Neural cell (in vitro differentiated cells): ENCODE data around the gene MGST3. TPM values are rescaled to one million over a fixed set of nuclear protein-coding genes. Genes with fewer than 3 reads are reported as not detected.

Experiments
- H2AFZ ChIP-seq: fragments of 200-600, 300-800 bp; sonication (generic), shearing (Covaris generic); 2 replicates; pipeline ENCODE4 v1.6.0; 2014; ENCODE audit warnings: low read depth, mild to moderate bottlenecking, antibody characterized with exemption, low read length, moderate library complexity
- H3F3A ChIP-seq: fragments of 200-600 bp; shearing (Covaris generic); 2 replicates; pipeline ENCODE4 v1.6.1; 2016; ENCODE audit warnings: mild to moderate bottlenecking, moderate library complexity, mixed read lengths, antibody characterized with exemption, low read length; ENCODE audit not compliant: insufficient read depth, poor library complexity, severe bottlenecking
- H3K27ac ChIP-seq: fragments of 200-600, 300-800 bp; sonication (generic), shearing (Covaris generic); 2 replicates; pipeline ENCODE4 v1.5.1; 2014; ENCODE audit warnings: mild to moderate bottlenecking, low read length, moderate library complexity
- H3K27me3 ChIP-seq: fragments of 300-800, 200-600 bp; sonication (generic), shearing (Covaris generic); 2 replicates; pipeline ENCODE4 v1.6.0; 2014; ENCODE audit warnings: mild to moderate bottlenecking, low read depth, low read length, moderate library complexity; ENCODE audit not compliant: insufficient read depth
- H3K36me3 ChIP-seq: fragments of 300-800, 200-600 bp; sonication (generic), shearing (Covaris generic); 2 replicates; pipeline ENCODE4 v1.5.1; 2014; ENCODE audit warnings: mild to moderate bottlenecking, antibody characterized with exemption, low read length, moderate library complexity; ENCODE audit not compliant: insufficient read depth
- H3K4me2 ChIP-seq: fragments of 300-800, 200-600 bp; sonication (generic), shearing (Covaris generic); 2 replicates; pipeline ENCODE4 v1.6.0; 2014; ENCODE audit warnings: mild to moderate bottlenecking, low read length
- H3K4me3 ChIP-seq: fragments of 300-800, 200-600 bp; sonication (generic), shearing (Covaris generic); 2 replicates; pipeline ENCODE4 v1.5.1; 2014; ENCODE audit warnings: mild to moderate bottlenecking, low read length, moderate library complexity
- H3K79me2 ChIP-seq: fragments of 200-600 bp; shearing (Covaris generic); replicated peaks from 2 replicates; pipeline ENCODE4 v1.6.0; 2014; ENCODE audit warnings: mild to moderate bottlenecking, low read length, moderate library complexity; ENCODE audit not compliant: insufficient read depth
- H3K9ac ChIP-seq: fragments of 300-800, 200-600 bp; sonication (generic), shearing (Covaris generic); 2 replicates; pipeline ENCODE4 v1.6.1; 2016; ENCODE audit warnings: mild to moderate bottlenecking, low read length, mixed read lengths
- H3K9me2 ChIP-seq: fragments of 200-600 bp; shearing (Covaris generic); 2 replicates; pipeline ENCODE4 v1.6.1; 2016; ENCODE audit warnings: mild to moderate bottlenecking, low read length, mixed read lengths; ENCODE audit not compliant: insufficient read depth
- H3K9me3 ChIP-seq: fragments of 200-600, 300-800 bp; sonication (generic), shearing (Covaris generic); 2 replicates; pipeline ENCODE4 v1.6.1; 2016; ENCODE audit warnings: mild to moderate bottlenecking, mixed run types, low read length, moderate library complexity, mixed read lengths
- H4K20me1 ChIP-seq: fragments of 200-600 bp; shearing (Covaris generic); 2 replicates; pipeline ENCODE4 v1.6.1; 2016; ENCODE audit warnings: mild to moderate bottlenecking, mixed run types; ENCODE audit not compliant: insufficient read depth
- EP300 ChIP-seq: fragments of 450-650 bp; conservative IDR thresholded peaks from 2 replicates; pipeline ENCODE4 v1.6.1; 2014; ENCODE audit warnings: antibody characterized with exemption, mild to moderate bottlenecking, moderate library complexity; ENCODE audit not compliant: poor library complexity, severe bottlenecking
- EZH2 ChIP-seq: fragments of 200-600, 300-800 bp; shearing (Covaris generic), sonication (generic); IDR thresholded peaks from 2 replicates; pipeline ENCODE4 v1.6.1; 2014; ENCODE audit warnings: antibody characterized with exemption, low read length, borderline replicate concordance, mild to moderate bottlenecking; ENCODE audit not compliant: insufficient read depth, poor library complexity, severe bottlenecking
- MXI1 ChIP-seq: fragments of 450-650 bp; conservative IDR thresholded peaks from 2 replicates; pipeline ENCODE4 v1.6.1; 2014; ENCODE audit warnings: antibody characterized with exemption, mild to moderate bottlenecking; ENCODE audit not compliant: poor library complexity, severe bottlenecking
- POLR2AphosphoS5 ChIP-seq: IDR thresholded peaks from 2 replicates; pipeline ENCODE4 v1.6.1; 2012
- RAD21 ChIP-seq: fragments of 450-650 bp; conservative IDR thresholded peaks from 2 replicates; pipeline ENCODE4 v1.6.1; 2014; ENCODE audit warnings: antibody characterized with exemption, mild to moderate bottlenecking, moderate library complexity
- SMC3 ChIP-seq: fragments of 450-650 bp; conservative IDR thresholded peaks from 2 replicates; pipeline ENCODE4 v1.6.1; 2014; ENCODE audit warnings: antibody characterized with exemption, mild to moderate bottlenecking, moderate library complexity; ENCODE audit not compliant: poor library complexity
- TAF1 ChIP-seq: IDR thresholded peaks from 2 replicates; pipeline ENCODE4 v1.6.1; 2012; ENCODE audit warnings: low read depth
- polyA plus RNA-seq: library from polyadenylated mRNA; depleted of rRNA; stranded (reverse); fragments of >200 nt; gene quantifications from 2 replicates; pipeline ENCODE4 v1.2.3, GENCODE V29; 2014
- TF ChIP-seq, protein P1 (sequence below): IDR thresholded peaks from 2 replicates; pipeline ENCODE4 v1.6.1; 2012; ENCODE audit warnings: borderline replicate concordance
- TF ChIP-seq, protein P2 (sequence below): fragments of 450-650 bp; IDR thresholded peaks from 2 replicates; pipeline ENCODE4 v1.5.1; 2014; ENCODE audit warnings: antibody characterized with exemption, mild to moderate bottlenecking, moderate library complexity; ENCODE audit not compliant: poor library complexity, severe bottlenecking

Gene MGST3
- polyA plus RNA-seq, 1 donor from 2014 or later, result 219 TPM

DNA sequence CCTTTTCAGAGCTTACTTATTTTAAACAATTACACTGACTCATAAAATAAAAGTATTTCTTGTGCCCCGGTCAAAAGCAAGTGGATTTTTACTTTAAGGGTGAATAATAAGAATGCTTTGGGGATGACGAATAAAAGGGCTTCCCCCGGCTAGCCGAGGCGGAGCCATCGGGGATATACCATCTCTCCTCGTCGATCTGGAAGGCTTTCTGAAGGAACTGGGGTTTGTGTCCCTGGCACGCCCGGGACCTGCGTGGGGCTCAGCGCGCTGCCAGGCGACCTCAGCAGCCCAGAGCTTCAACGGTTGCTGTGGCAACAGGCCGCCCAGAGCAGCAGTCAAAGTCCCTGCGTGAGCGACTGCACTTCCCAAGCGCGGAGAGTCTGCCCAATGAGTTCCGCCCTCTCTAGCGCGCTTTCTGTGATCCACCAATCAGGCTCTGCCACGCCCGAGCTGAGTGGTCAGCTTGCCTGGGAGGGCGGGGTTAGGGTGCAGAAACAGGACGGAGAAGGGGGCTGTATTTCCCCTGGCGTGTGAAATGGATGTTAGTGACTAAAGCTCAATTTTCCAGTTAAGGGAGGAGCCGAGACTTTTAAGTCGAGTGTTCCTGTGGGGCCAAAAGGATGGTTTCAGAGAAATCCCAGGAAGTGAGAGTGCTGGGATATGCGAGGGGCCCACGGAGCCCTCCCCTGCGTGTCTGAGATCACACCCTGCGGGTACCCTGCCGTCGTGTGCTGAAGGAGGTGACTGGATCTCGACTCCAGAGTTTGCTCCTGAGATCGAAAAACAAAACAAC, 33.0 kb upstream of the MGST3 start:
- Histone ChIP-seq H3K4me3 (peak overlapping the region; percentile 67), H3K79me2 (no peaks in the 10 kb centered on the region), H3K9me2 (no peaks in the 10 kb centered on the region), H4K20me1 (no peaks in the 10 kb centered on the region), H3K9ac (peak overlapping the region; percentile 52), H3K27me3 (no peaks in the 10 kb centered on the region), H3F3A (peaks cover 3% of the 10 kb centered on the region), H3K9me3 (no peaks in the 10 kb centered on the region), H2AFZ (no peak overlapping the region), H3K36me3 (no peaks in the 10 kb centered on the region), H3K27ac (no peak overlapping the region), H3K4me2 (peak overlapping the region; percentile 71)
- TF ChIP-seq EP300, result peak; percentile 39
- TF ChIP-seq SMC3, result peak; percentile 56
- TF ChIP-seq TAF1, result no peak
- TF ChIP-seq, protein P1, sequence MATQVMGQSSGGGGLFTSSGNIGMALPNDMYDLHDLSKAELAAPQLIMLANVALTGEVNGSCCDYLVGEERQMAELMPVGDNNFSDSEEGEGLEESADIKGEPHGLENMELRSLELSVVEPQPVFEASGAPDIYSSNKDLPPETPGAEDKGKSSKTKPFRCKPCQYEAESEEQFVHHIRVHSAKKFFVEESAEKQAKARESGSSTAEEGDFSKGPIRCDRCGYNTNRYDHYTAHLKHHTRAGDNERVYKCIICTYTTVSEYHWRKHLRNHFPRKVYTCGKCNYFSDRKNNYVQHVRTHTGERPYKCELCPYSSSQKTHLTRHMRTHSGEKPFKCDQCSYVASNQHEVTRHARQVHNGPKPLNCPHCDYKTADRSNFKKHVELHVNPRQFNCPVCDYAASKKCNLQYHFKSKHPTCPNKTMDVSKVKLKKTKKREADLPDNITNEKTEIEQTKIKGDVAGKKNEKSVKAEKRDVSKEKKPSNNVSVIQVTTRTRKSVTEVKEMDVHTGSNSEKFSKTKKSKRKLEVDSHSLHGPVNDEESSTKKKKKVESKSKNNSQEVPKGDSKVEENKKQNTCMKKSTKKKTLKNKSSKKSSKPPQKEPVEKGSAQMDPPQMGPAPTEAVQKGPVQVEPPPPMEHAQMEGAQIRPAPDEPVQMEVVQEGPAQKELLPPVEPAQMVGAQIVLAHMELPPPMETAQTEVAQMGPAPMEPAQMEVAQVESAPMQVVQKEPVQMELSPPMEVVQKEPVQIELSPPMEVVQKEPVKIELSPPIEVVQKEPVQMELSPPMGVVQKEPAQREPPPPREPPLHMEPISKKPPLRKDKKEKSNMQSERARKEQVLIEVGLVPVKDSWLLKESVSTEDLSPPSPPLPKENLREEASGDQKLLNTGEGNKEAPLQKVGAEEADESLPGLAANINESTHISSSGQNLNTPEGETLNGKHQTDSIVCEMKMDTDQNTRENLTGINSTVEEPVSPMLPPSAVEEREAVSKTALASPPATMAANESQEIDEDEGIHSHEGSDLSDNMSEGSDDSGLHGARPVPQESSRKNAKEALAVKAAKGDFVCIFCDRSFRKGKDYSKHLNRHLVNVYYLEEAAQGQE, result no peak
- TF ChIP-seq RAD21, result peak; percentile 17
- TF ChIP-seq EZH2, result no peak
- TF ChIP-seq, protein P2, sequence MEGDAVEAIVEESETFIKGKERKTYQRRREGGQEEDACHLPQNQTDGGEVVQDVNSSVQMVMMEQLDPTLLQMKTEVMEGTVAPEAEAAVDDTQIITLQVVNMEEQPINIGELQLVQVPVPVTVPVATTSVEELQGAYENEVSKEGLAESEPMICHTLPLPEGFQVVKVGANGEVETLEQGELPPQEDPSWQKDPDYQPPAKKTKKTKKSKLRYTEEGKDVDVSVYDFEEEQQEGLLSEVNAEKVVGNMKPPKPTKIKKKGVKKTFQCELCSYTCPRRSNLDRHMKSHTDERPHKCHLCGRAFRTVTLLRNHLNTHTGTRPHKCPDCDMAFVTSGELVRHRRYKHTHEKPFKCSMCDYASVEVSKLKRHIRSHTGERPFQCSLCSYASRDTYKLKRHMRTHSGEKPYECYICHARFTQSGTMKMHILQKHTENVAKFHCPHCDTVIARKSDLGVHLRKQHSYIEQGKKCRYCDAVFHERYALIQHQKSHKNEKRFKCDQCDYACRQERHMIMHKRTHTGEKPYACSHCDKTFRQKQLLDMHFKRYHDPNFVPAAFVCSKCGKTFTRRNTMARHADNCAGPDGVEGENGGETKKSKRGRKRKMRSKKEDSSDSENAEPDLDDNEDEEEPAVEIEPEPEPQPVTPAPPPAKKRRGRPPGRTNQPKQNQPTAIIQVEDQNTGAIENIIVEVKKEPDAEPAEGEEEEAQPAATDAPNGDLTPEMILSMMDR, result no peak
- no peak for TF ChIP-seq POLR2AphosphoS5
- TF ChIP-seq MXI1, result peak; percentile 84

DNA sequence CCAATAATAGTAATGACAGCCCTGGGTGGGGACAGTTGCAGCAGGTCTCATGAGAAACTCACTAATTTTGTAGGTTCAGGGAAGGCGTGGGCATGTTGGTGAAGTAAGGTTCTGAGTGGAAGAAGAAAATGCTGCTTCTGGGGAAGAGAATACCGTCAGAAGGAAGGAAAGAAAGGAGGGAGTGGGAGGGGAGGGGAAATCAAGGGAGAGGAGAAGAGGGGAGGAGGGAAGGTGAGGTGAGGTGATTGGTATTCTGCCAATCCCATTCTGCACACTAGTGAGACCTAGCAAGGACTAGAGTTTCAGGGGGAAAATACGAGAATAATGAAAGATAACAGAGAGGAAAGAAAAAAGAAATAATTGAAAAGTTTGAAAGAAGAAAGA, 32.4 kb upstream of the MGST3 start:
- Histone ChIP-seq H2AFZ (no peak overlapping the region), H3K27ac (no peak overlapping the region), H3K79me2 (no peaks in the 10 kb centered on the region), H3K4me3 (peak overlapping the region; percentile 67), H3K9me3 (no peaks in the 10 kb centered on the region), H3K36me3 (no peaks in the 10 kb centered on the region), H3K9ac (peak overlapping the region; percentile 52), H3K4me2 (peak overlapping the region; percentile 71), H3F3A (peaks cover 3% of the 10 kb centered on the region), H3K27me3 (no peaks in the 10 kb centered on the region), H4K20me1 (no peaks in the 10 kb centered on the region), H3K9me2 (no peaks in the 10 kb centered on the region)
- TF ChIP-seq RAD21 (no peak), POLR2AphosphoS5 (no peak), EZH2 (no peak), TAF1 (no peak), SMC3 (no peak), MXI1 (no peak), EP300 (no peak)
- TF ChIP-seq, protein P1, result no peak
- TF ChIP-seq, protein P2, result no peak
